SK-N-DZ (cell line): ENCODE measurements around the gene PLA2G2F.

ENCODE experiments used
- DNase-seq: peaks from one replicate; pipeline ENCODE4 v3.0.0-alpha.2; 2015; ENCODE audit warnings: low spot score

PLA2G2F gene

DNA sequence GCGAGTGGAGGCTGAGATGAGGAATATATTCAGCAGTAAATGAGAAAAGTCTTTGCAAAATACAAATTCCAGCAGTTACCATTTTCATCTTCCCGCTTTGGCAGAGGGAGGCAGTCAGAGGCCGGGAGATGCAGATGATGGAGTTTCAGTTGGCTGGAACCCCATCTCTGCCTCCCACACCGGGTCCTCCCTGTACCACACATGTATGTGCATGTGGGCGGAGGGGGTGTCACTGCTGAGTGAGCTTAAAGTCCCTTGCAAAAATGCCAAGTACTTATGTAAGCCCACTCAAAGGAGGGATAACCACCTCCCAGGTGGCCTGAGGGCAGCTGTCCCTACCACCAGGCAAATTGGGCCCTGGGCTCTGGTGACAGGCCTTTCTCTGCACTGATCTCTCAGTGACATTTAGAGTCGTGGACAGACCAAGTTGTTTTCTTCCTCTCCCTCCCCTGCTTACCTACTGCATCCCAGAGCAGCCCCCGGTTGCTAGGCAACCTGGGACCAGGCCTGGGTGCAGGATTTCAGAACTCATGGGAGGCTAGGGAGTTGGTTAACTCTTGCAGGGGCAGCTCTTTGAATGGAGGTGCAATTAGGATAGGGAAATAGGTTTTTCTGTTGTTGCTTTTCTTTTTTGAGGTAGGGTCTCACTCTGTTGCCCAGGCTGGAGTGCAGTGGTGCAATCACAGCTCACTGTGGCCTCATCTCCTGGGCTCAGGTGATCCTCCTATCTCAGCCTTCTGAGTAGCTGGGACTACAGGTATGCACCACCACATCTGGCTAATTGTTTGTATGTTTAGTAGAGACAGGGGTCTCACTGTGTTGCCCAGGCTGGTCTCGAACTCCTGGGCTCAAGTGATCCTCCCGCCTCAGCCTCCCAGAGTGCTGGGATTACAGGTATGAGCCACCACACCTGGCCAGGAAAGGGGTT, 29.7 kb downstream of the PLA2G2F start:
- DNase-seq = peak; percentile 6

DNA sequence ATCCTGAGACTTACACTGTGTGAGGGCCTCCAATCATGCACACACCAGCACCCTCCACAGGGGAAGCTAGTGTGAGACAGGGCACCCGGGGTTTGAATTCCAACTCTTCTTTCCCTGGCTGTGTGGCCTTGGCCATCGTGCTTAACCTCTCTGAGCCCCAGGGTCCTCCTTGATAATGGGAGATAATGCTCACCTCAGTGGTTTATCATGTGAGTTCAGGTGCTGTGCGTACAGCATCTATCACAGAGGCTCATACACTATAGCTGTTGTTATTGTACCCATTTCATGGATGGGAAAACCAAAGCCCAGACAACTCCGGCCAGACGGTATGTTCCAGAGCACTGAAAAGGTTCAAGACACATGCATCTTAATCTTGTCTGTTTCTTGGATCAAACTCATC, 30.8 kb downstream of the PLA2G2F start:
- DNase-seq = no peak

DNA sequence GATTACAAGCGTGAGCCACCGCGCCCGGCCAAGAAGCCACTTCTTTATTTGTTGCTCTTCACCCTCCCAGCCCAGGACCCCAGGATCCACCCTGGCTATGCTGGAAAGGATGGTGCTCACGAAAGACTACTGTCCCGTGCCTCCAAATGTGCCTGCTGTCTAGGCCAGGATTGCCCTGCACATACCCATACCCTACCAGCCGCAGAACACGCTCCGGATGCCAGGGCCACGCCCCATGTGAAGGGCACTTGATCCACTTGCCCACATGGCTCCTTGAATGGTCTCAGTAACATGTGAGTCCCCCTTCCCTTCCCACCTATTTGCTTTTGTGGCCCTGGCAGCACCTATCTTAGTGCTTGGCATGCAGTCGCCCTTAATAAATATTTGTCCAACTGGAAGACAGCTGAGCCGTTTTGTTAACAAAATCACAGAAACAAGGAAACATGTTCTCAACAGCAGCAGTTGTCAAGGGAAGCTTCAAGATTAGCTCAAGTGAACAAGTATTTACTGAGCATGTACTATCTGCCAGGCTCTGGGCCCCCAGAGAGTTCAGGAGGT, 33.0 kb downstream of the PLA2G2F start:
- no peak for DNase-seq

DNA sequence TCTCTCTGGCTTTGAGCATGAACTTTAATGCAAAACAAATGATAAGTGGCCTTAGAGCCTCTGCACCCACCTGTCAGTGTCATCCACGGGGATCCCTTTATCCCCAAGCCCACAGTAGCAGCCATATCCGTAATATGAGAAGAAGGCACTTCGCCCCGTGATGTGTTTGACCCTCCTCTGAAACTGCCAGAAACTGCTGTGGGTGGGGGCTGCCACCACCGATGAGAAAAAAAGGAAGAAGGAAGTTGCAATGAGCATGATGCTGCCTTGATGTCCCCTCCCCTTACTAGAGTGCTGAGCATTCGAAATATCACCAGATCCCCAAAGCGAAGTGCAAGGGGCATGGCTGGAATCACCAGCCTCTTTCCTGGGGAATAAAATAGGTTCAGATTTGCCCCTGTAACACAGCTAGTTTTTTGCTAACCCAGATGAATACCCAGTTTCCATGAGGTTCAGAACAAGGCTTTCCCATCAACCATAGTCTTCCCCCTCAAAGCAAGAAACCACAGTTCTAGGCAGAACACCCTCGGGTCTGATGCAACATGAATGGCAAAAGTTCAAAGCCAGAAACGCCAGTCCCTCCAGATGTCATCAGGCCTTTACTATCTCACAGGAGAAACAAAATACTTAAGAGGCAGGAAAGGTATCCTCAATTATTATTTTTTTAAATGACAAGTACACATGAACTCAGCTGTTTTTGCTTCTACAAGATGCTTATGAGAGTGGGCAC, 36.0 kb downstream of the PLA2G2F start:
- DNase-seq = no peak

DNA sequence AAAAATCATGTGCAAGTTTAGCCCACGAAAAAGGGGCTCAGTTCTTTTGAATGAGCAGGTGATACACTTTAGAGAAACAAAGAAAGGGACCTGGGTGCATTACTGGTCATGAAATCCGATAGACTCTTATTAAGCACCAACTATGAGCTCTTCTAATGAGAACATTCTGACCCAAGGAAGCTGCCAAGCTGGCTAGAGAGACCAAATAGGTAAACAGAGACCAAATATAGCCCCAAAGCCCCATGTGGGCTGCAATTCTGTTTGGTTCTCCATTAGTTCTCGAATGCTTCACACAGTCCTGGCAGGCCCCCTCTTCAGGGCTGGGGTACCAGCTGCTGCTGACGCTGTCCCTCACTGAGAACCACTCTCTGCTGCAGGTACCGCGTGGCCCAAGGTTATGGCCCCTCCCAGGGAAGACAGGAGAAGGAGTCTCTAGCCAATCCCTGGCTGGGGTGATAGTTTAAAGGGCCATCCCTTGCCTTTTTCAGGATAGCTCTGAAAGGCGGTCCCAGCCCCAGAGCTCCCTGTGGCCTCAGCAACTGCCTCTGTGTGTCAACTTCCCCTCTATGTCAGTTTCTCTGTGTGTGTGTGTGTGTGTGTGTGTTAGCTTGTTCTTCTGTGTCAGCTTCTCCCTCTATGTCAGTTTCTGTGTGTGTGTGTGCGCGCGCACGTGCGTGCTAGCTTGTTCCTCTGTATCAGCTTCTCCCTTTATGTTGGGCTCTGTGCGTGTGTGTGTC, 39.7 kb downstream of the PLA2G2F start:
- DNase-seq = no peak

DNA sequence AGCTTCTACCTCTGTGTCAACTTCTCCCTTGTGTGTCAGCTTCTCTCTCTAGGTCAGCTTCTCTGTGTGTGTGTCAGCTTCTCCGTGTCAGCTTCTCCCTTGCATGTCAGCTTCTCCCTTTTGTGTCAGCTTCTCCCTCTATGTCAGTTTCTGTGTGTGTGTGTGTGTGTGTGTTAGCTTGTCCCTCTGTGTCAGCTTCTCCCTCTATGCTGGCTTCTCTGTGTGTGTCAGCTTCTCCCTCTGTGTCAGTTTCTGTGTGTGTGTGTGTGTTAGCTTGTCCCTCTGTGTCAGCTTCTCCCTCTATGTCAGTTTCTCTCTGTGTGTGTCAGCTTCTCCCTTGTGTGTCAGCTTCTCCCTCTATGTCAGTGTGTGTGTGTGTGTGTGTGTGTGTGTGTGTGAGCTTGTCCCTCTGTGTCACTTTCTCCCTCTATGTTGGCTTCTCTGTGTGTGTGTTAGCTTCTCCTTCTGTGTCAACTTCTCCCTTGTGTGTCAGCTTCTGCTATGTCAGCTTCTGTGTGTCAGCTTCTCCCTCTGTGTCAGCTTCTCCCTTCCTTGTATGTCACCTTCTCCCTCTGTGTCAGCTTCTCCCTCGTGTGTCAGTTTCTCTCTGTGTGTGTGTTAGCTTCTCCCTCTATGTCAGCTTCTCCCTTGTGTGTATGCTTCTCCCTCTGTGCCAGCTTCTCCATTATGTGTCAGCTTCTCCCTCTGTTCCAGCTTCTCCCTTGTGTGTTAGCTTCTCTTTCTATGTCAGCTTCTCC, 40.4 kb downstream of the PLA2G2F start:
- DNase-seq = no peak

DNA sequence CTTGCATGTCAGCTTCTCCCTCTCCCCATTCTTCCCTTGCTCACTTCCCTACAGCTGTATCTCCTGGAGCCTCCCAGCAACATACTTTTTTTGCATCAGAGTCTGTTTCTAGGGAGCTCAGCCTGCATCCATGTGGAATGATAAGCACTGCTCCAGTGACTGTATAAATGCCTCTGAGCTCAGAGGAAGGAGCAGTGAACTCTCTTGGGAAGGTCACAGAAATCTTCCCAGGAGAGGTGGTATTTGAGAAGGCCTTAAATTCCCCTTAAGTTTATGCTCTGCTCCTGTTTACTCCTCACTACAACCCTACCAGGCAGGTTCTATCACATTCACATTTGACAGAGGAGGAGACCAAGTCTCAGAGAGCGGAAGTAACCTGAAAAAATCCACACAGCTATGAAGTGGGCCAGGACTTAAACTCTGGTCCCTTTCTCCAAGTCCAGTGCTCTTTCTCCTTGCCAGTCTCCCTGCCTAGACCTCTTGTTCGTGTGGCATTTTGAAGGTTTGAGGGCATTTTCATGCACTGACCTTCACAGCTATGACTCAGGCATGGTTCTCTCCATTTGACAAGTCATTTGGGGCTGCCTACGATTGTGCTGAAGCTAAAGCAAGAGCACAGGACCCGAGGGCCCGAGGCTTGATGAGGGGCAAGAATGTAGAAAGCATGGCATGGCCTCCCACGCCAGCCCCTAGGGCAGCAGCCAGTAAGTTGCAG, 41.2 kb downstream of the PLA2G2F start:
- no peak for DNase-seq

DNA sequence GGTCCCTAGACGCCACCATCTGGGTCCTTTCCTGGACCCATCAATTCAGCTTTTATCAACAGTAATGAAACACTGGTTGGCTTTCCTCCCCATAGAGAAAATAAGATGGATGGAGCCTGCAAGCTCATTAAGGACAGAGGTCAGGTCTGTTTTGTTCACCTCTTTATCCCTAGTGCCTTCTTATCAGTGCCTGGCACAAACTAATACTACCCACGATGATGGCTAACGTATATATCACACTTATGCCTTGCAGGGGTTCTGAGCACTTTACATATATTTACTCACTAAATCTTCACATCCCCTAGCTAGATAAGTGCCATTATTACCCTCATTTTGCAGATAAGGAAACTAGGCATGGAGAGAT, 41.7 kb downstream of the PLA2G2F start:
- no peak for DNase-seq

DNA sequence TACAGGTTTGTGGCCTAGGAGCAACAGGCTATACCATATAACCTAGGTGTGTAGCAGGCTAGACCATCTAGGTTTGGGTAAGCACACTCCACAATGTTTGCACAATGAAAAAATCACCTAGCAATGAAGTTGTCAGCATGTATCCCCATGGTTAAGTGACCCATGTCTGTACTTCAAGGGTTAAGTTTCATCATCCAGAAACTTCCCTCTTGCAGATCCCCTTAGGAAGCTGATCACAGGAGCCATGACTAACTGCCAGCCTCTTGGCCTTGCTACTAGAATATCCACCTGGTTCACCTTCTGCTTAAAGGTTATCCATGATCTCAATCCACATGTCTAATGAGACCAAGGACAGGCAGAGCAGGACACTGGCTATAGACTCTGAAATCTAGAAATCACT, 43.3 kb downstream of the PLA2G2F start:
- DNase-seq = no peak

DNA sequence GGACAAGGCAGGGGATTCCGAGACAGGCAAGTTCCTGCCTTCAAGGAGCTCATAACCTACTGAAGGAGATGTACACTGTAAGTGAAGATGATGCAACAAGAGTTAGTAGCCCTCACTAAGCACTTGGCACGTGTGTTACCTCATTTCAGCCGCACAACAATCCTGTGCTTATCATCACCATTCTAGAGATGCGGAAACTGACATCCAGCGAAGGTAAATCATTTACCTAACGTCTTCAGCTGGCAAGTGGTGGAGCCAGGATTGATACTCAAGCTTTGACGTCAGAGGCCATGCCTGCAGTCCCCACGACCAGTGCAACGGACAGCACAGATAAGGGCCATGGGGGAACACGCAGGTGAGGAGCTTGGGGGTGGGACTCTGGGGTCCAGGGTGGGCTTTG, 43.9 kb downstream of the PLA2G2F start:
- DNase-seq = no peak

DNA sequence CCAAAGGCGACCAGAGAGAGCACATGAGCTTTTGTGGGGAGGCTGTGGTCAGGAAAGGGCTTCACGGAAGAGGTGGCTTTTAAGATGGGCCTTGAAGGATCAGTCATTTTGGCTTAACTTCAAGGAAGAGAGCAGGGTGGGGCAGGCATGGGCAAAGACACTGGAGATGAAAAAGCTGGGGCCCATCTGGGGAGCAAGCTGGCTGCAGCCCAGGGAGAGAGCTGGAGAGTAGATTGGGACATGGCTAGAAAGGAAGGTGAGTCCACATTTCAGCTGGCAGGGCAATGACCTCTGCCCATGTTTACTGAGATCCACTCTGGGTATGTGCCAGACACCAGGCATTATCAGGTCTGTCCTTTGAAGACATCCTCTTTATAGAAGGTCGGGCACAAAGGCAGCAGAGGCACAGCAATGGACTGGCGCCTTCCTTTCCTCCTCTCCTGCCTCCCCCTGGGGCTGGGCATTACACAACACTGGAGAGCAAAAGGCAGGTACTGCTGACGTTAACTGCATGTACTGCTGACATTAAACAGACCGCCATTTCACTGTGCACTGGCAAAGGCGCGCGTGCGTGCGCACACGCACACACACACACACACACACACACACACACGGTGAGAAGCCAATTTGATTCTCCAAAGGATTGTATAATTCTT, 44.6 kb downstream of the PLA2G2F start:
- DNase-seq = peak; percentile 13

DNA sequence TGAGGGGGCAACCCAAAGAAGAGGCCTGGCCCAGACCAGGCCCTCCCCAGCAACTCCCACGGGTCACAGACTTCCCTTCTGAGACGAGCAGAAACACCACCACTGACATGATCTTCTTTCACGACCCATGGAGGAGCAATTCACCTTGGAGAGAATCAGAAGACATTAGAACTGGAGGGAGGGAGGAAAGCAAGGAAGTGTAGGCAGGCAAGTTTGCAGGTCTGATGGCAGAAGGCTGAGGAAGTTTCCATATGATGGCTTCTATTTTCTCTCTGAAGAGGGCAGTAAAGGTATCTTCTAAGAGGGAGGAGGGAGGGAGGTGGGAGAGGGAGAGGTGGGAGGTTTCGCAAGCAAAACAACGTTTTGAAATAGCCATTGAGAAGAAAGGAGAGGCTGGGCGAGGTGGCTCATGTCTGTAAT, 45.4 kb downstream of the PLA2G2F start:
- no peak for DNase-seq

DNA sequence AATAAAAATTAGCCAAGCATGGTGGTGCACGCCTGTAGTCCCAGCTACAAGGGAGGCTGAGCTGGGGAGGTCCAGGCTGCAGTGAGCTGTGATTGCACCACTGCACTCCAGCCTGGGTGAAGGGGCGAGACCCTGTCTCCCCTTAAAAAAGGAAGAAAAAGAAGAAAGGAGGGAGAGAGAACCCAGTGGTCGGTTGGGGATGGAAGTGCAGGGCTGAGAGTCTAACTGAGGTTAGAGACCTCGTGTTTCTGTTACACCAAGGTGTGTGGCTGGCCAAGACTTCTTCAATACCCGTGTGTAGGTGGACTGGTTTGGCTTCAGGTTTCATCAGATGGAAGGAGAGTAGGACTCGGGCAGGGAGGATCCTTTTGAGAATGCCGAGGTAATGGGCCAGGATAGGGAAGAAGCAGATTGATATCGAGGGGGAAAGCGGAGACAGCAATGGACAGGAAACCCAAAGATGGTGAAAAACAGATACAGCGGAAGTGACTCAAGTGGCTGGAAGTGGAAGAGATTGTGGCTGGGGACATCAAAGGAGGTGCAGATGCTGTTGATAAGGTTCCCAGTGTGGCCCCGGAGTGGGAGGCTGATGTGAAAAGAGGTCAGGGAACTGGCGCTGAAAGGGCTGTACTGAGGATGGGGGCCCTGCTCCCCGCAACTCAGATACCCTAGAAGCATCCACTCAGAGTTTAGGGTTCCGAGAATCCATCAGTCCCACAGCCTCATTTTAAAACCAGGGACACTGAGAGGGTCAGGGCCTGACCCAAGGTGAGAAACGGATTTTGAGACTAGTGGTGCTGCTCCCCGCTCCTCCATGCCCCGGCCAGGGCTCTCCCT, 46.1 kb downstream of the PLA2G2F start:
- no peak for DNase-seq

DNA sequence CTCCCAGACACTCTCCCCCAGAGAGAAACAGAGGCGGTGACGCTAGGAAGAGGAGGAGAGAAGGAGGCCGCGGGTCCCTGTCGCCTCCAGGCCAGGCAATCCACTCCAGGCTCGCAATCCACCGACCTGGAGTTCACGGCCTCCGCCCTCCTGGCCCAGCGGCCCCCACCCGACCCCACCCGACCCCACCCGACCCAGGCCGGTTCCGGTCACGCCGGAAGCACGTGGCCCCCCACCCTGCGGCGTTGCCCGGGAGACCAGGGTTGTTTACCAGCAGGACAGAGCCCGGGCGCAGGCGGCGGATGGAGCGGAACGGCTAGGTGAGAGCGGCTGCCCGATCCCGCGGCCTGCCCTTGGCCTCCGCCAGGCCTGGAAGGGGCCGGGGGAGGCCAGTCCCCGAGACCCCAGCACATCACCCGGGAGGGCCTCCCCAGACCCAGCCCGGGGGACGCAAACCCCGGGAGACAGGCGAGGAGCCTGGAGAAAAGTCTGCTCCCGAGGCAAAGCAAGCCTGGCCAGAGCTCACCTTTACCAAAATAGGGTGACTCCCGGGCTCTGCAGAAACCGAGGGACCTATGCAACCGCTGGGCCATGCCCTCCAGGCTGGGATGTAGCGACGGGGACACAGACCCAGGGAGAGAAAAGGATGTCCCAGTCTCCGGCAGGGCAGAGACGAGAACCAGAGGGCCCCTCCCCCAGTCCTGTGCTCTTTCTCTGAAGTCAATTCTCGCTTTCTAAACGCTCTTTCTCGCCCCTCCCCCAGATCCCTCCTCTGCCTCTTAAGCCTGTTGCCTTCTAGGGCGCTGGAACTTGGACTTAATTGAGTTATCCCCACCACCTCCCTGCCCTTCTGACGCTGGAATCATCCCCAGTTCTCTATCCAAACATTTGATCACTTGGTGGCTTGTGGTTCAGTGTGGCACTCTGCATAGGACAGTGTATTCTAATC, 47.0 kb downstream of the PLA2G2F start, which contains the start of the genes PLA2G2C and UBXN10:
PLA2G2C (minus strand) TSS at position 685 of the 949 bp plus-strand sequence. CDS start 9,155 bp downstream, outside the sequence.
UBXN10 (plus strand) TSS at position 263 of the 949 bp plus-strand sequence. CDS start 4,466 bp downstream, outside the sequence.
- DNase-seq = no peak

DNA sequence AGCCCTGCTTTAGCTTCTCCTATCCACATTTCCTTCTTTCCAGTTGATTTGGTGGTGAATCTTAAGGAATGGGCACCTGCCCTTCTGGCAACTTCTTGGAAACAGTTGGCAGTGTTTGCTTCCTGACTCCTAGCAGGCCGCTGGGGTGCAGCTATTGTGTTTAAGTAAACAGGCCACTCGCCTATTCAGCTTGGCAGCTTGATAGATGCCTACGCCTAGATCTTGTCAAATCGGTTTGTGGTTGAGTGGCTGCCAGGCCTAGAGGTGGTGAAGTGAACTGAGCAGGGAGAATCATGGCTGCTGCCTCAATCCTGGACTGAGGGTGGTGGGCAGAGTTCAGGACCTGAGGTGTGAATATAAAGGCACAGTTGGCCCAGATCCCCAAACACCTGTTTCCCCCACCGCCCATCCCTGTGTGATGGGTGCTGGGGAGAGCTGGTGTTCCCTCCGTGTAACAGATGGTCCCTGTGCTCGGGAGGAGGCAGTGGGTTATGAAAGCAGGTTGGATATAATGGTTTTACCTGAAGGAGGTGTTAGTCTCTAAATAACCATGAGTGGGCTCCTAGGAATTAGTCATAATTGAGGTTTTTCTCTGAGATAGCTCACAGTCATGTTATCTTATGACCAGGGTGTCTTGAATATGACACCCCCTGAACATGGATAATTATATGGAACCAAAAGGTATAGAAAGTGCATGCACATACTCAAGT, 48.1 kb downstream of the PLA2G2F start:
- DNase-seq = no peak

DNA sequence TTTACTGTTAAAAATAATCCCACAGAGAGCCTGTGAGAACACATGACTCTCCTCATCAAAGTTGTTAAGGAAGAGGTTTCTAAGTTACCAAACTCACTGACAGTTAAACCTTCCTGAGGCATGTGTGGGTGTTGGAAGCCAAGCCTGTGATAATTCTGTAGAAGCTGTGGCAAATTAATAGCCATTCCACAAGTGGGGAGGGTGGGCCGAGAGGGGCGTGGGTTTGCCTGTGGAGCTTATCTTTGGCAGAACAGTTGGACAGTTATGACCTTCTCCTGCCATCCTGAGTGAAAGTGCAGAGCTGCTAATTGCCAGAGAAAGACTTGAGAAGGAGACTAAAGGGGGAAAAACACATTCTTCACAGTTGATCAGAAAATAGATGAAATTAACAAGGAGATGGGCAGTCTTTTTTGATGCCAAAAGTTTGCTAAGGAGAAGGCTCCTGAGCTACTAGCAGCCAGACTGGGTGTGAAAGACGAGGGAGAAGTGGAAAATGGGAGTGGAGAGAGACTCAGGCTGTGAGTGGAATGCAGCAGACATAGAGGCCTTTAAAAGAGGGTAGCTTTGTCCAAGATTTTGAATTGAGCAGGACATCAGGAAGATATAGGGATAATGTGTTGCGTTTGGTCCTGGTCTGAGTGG, 48.8 kb downstream of the PLA2G2F start:
- no peak for DNase-seq
